ENCODE data around the gene TRIM72.

TRIM72 gene

DNA sequence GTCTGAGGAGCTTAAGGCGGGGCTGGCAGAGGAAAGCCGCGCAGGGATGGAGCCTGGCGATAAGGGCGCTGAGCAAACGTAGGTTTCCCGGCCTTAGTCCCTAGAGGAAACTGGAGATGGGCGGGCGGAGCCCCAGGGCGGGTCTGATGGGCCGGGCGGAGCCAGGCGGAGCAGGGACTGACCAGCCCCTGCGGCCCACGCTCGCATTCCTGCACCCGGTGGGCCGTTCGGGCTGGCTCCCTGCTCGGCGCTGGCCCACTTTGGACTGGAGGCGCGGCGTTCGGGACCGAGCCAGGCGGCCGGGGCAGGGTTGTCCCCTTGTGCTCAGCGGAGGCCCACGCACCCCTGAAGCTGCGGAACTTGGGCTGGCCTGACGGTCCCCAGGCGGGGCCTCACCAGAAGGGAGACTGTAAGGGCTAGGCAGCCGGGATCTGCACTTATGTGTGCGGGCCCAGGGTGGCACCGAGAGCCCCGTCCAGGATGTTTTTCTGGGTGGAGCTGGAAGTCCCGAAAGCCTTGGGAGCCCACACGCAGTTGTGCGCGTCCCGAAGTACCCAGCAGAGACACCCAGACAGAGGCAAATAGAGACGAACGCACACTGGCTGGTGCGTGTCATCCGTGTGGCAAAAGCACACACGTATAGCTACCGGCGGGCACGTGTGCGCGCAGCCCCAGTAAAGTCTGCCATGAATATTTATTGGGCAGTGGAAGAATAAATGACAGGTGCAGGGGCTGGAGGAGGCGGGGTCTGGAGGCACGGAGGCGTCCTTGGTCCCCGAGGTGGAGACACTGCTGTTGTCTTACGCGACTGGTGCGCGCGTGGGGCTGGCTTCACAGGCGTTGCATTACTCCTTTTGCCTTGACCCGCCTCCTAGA lies 1.6 kb downstream of the TRIM72 start:
- Histone ChIP-seq H3K4me1 (ENCODE audit: control insufficient read depth in 1 of 2, insufficient read depth in 2 of 2, low read length in 2 of 2) (peaks cover 29 to 38% of the 10 kb centered on the region in 2 donors), H3K9ac (ENCODE audit: low read depth in 1 of 2, low read length in 2 of 2) (peak overlapping the region in 1 of 2 donors; percentile 32), H3K27ac (ENCODE audit: low read depth, low read length) (no peak overlapping the region), H3K9me3 (ENCODE audit: control insufficient read depth in 1 of 2, low read length in 2 of 2) (no peaks in the 10 kb centered on the region), H3K4me3 (ENCODE audit: low read depth in 1 of 2, low read length in 2 of 2) (peak overlapping the region; percentile 58 to 60), H3K36me3 (ENCODE audit: control insufficient read depth in 1 of 2, insufficient read depth in 2 of 2, low read length in 2 of 2) (no peaks in the 10 kb centered on the region), H3K27me3 (ENCODE audit: control insufficient read depth in 1 of 2, insufficient read depth in 2 of 2, low read length in 2 of 2) (peaks cover 28 to 29% of the 10 kb centered on the region in 2 donors)

DNA sequence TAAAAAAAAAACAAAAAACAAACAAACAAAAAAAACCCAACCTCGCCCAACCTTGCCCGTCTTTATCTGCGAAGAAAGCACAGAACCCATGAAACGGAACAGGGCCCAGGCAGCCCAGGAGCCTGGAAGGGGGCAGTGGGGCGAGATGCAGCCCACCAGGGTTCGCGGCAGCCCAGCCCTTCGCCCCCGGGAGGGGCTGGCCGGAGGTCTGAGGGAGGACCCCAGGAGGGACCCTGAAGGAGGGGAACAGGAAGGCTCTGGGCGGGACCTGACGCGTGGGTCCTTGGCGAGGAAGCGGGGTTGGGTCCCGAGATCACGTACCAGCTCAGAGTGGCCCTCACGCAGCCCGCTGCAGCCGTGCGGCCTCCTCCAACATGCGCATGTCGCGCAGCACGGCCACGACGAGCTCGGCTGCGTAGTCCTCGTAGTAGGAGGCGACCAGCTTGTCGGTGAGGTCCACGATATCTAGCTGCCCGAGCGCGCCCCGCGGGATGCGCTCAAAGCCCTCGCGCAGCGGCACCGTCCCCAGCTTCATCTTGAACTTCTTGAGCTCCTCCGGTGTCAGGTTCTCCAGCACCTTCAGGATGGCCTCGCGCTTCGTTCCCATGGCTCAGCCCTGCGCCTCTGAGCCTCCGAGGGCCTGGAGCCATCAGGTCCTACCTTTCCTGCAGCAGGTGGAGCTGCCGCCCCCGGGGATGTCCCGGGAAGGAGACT lies 2.7 kb downstream of the TRIM72 start, which contains the start of gene PYDC1:
Gene PYDC1 (minus strand): TSS at position 714 of the 714 bp plus-strand sequence. CDS start 107 bp downstream, at position 607.
- H3K4me1 ChIP-seq (ENCODE audit: control insufficient read depth in 1 of 2, insufficient read depth in 2 of 2, low read length in 2 of 2), result peaks cover 28 to 37% of the 10 kb centered on the region in 2 donors
- H3K9ac ChIP-seq (ENCODE audit: low read depth in 1 of 2, low read length in 2 of 2), result peak within 1 kb of the TSS in 1 of 2 donors; percentile 32
- H3K9me3 ChIP-seq (ENCODE audit: control insufficient read depth in 1 of 2, low read length in 2 of 2), result no peaks in the 10 kb centered on the region
- H3K36me3 ChIP-seq (ENCODE audit: control insufficient read depth in 1 of 2, insufficient read depth in 2 of 2, low read length in 2 of 2), result no peaks in the 10 kb centered on the region
- H3K27me3 ChIP-seq (ENCODE audit: control insufficient read depth in 1 of 2, insufficient read depth in 2 of 2, low read length in 2 of 2), result peaks cover 28 to 29% of the 10 kb centered on the region in 2 donors
- peak within 1 kb of the TSS; percentile 58 to 60 for H3K4me3 ChIP-seq (ENCODE audit: low read depth in 1 of 2, low read length in 2 of 2)
- H3K27ac ChIP-seq (ENCODE audit: low read depth, low read length), result no peak within 1 kb of the TSS

DNA sequence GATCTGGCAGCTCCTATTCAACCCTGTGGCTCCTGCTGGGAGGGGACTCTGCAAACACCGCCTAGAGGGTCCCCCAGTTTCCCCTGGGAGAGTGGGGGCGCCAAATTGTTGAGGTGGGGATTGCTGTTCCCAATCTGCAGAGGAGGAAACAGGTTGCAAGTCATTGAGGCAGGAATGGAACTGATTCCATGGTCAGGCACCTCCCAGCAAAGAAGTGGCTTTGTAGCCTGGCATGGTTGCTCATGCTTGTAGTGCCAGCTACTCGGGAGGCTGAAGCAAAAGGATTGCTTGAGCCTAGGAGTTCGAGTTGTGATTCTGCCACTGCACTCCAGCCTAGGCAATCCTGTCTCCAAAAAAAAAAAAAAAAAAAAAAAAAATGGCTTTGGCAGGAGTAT lies 3.2 kb downstream of the TRIM72 start:
- H3K27me3 ChIP-seq (ENCODE audit: control insufficient read depth in 1 of 2, insufficient read depth in 2 of 2, low read length in 2 of 2), result peaks cover 28 to 29% of the 10 kb centered on the region in 2 donors
- H3K27ac ChIP-seq (ENCODE audit: low read depth, low read length), result no peak overlapping the region
- H3K4me3 ChIP-seq (ENCODE audit: low read depth in 1 of 2, low read length in 2 of 2), result peak overlapping the region in 1 of 2 donors; percentile 58
- no peak overlapping the region for H3K9ac ChIP-seq (ENCODE audit: low read depth in 1 of 2, low read length in 2 of 2)
- H3K36me3 ChIP-seq (ENCODE audit: control insufficient read depth in 1 of 2, insufficient read depth in 2 of 2, low read length in 2 of 2), result no peaks in the 10 kb centered on the region
- no peaks in the 10 kb centered on the region for H3K9me3 ChIP-seq (ENCODE audit: control insufficient read depth in 1 of 2, low read length in 2 of 2)
- peaks cover 23 to 31% of the 10 kb centered on the region in 2 donors for H3K4me1 ChIP-seq (ENCODE audit: control insufficient read depth in 1 of 2, insufficient read depth in 2 of 2, low read length in 2 of 2)

DNA sequence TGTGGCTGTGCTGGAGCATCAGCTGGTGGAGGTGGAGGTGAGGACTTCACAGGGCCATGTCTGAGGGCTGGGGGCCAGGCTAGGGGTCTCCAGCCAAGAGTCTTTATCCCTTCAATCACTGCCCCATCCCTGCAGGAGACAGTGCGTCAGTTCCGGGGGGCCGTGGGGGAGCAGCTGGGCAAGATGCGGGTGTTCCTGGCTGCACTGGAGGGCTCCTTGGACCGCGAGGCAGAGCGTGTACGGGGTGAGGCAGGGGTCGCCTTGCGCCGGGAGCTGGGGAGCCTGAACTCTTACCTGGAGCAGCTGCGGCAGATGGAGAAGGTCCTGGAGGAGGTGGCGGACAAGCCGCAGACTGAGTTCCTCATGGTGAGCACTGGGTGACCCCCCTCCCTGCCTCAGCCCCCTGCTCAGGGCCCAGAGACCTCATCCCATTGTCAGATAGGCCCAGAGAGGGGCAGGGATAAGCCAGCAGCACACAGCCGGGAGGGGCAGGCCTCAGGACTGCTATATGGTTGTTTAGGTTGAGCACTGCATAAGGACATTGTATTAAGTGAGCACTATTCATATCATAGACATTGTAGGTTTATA lies 5.3 kb downstream of the TRIM72 start:
- H3K36me3 ChIP-seq (ENCODE audit: control insufficient read depth in 1 of 2, insufficient read depth in 2 of 2, low read length in 2 of 2), result no peaks in the 10 kb centered on the region
- peaks cover 28 to 29% of the 10 kb centered on the region in 2 donors for H3K27me3 ChIP-seq (ENCODE audit: control insufficient read depth in 1 of 2, insufficient read depth in 2 of 2, low read length in 2 of 2)
- no peak overlapping the region for H3K27ac ChIP-seq (ENCODE audit: low read depth, low read length)
- H3K9ac ChIP-seq (ENCODE audit: low read depth in 1 of 2, low read length in 2 of 2), result no peak overlapping the region
- H3K9me3 ChIP-seq (ENCODE audit: control insufficient read depth in 1 of 2, low read length in 2 of 2), result no peaks in the 10 kb centered on the region
- no peak overlapping the region for H3K4me3 ChIP-seq (ENCODE audit: low read depth in 1 of 2, low read length in 2 of 2)
- H3K4me1 ChIP-seq (ENCODE audit: control insufficient read depth in 1 of 2, insufficient read depth in 2 of 2, low read length in 2 of 2), result peaks cover 13 to 25% of the 10 kb centered on the region in 2 donors

DNA sequence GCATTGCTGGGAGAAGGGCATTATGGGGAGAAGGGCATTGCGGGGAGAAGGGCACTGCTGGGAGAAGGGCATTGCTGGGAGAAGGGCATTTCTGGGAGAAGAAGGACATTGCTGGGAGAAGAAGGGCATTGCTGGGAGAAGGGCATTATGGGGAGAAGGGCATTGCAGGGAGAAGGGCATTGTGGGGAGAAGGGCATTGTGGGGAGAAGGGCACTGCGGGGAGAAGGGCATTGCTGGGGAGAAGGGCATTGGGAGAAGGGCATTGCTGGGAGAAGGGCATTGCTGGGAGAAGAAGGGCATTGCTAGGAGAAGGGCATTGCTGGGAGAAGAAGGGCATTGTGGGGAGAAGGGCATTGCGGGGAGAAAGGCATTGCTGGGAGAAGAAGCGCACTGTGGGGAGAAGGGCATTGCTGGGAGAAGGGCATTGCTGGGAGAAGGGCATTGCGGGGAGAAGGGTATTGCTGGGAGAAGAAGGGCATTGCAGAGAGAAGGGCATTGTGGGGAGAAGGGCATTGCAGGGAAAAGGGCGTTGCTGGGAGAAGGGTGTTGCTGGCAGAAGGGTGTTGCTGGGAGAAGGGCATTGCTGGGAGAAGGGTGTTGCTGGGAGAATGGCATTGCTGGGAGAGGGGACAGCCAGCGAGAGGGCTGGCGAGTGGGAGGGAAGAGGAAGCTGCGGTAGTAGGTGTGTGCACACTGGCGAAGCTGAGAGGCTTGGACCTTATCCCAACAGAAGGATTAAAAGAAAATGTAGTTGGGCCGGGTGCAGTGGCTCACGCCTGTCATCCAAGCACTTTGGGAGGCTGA lies 7.6 kb downstream of the TRIM72 start:
- H3K9ac ChIP-seq (ENCODE audit: low read depth in 1 of 2, low read length in 2 of 2), result no peak overlapping the region

DNA sequence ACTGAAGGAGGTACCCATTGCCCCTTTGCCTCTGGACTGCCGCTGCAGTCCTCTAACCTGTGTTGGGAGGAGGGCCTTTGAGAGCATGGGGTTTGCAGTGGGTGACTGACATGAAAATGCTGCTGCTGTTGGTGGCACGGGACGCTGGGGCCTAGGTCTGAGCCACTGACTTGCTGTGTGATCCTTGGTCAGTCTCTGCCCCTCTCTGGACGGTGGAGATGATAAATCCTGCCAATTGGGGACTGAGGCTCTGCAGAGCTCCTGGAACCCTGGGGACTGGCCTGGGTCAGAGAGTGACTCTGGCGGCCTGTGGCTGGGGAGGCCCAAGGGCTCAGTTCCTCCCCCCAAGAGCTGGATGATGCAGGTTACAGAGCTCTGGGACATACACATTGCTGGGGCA lies 9.1 kb downstream of the TRIM72 start:
- peaks cover under 1 to 5% of the 10 kb centered on the region in 2 donors for H3K27me3 ChIP-seq (ENCODE audit: control insufficient read depth in 1 of 2, insufficient read depth in 2 of 2, low read length in 2 of 2)
- H3K4me3 ChIP-seq (ENCODE audit: low read depth in 1 of 2, low read length in 2 of 2), result no peak overlapping the region
- no peaks in the 10 kb centered on the region for H3K4me1 ChIP-seq (ENCODE audit: control insufficient read depth in 1 of 2, insufficient read depth in 2 of 2, low read length in 2 of 2)
- H3K9me3 ChIP-seq (ENCODE audit: control insufficient read depth in 1 of 2, low read length in 2 of 2), result no peaks in the 10 kb centered on the region
- H3K9ac ChIP-seq (ENCODE audit: low read depth in 1 of 2, low read length in 2 of 2), result no peak overlapping the region
- no peak overlapping the region for H3K27ac ChIP-seq (ENCODE audit: low read depth, low read length)
- H3K36me3 ChIP-seq (ENCODE audit: control insufficient read depth in 1 of 2, insufficient read depth in 2 of 2, low read length in 2 of 2), result no peaks in the 10 kb centered on the region

More for the DNA sequence above, 7.6 kb downstream of the TRIM72 start:
- Histone ChIP-seq H3K4me1 (ENCODE audit: control insufficient read depth in 1 of 2, insufficient read depth in 2 of 2, low read length in 2 of 2) (peaks cover 1 to 6% of the 10 kb centered on the region in 2 donors), H3K27me3 (ENCODE audit: control insufficient read depth in 1 of 2, insufficient read depth in 2 of 2, low read length in 2 of 2) (peaks cover 14 to 16% of the 10 kb centered on the region in 2 donors), H3K27ac (ENCODE audit: low read depth, low read length) (no peak overlapping the region), H3K36me3 (ENCODE audit: control insufficient read depth in 1 of 2, insufficient read depth in 2 of 2, low read length in 2 of 2) (no peaks in the 10 kb centered on the region), H3K9me3 (ENCODE audit: control insufficient read depth in 1 of 2, low read length in 2 of 2) (no peaks in the 10 kb centered on the region), H3K4me3 (ENCODE audit: low read depth in 1 of 2, low read length in 2 of 2) (peak overlapping the region in 1 of 2 donors; percentile 16)

DNA sequence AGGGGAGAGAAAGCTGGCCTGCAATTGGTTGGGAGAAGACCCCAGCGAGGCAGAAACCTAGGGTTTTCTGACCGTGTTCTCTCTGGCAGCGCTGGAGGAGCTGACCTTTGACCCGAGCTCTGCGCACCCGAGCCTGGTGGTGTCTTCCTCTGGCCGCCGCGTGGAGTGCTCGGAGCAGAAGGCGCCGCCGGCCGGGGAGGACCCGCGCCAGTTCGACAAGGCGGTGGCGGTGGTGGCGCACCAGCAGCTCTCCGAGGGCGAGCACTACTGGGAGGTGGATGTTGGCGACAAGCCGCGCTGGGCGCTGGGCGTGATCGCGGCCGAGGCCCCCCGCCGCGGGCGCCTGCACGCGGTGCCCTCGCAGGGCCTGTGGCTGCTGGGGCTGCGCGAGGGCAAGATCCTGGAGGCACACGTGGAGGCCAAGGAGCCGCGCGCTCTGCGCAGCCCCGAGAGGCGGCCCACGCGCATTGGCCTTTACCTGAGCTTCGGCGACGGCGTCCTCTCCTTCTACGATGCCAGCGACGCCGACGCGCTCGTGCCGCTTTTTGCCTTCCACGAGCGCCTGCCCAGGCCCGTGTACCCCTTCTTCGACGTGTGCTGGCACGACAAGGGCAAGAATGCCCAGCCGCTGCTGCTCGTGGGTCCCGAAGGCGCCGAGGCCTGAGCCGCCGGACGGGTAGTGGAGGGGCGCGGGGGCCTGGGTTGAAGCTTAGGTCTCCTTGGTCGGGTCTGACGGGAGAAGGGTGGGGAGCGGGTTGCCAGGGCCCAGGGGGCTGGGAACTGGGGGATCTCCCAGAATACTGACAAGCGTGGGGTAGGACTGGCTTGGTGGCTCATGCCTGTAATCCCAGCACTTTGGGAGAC lies 10.4 kb downstream of the TRIM72 start:
- Histone ChIP-seq H3K9me3 (ENCODE audit: control insufficient read depth in 1 of 2, low read length in 2 of 2) (no peaks in the 10 kb centered on the region), H3K36me3 (ENCODE audit: control insufficient read depth in 1 of 2, insufficient read depth in 2 of 2, low read length in 2 of 2) (no peaks in the 10 kb centered on the region), H3K27ac (ENCODE audit: low read depth, low read length) (no peak overlapping the region), H3K4me3 (ENCODE audit: low read depth in 1 of 2, low read length in 2 of 2) (no peak overlapping the region), H3K4me1 (ENCODE audit: control insufficient read depth in 1 of 2, insufficient read depth in 2 of 2, low read length in 2 of 2) (no peaks in the 10 kb centered on the region), H3K27me3 (ENCODE audit: control insufficient read depth in 1 of 2, insufficient read depth in 2 of 2, low read length in 2 of 2) (no peaks in the 10 kb centered on the region), H3K9ac (ENCODE audit: low read depth in 1 of 2, low read length in 2 of 2) (no peak overlapping the region)

DNA sequence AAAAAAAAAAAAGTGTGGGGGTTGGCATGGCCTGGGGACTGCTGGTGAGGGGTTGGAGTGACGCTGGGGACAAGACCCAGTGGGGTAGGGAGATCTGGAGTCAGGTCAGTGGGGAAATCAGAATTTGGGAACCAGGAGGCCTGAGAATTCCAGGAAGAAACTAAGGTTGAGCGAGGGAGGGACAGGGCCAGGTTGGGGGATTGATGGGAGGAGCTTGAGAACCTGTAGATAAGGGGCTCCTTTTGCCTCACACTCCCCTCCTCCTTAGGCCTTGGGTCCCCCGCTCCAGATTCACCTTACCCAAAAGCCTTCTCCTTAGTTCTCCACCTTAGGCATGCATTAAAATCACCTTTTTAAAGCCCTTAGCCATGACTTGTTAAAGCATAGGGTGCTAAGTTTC lies 11.3 kb downstream of the TRIM72 start:
- Histone ChIP-seq H3K9me3 (ENCODE audit: control insufficient read depth in 1 of 2, low read length in 2 of 2) (no peaks in the 10 kb centered on the region), H3K27me3 (ENCODE audit: control insufficient read depth in 1 of 2, insufficient read depth in 2 of 2, low read length in 2 of 2) (no peaks in the 10 kb centered on the region), H3K9ac (ENCODE audit: low read depth in 1 of 2, low read length in 2 of 2) (no peak overlapping the region), H3K36me3 (ENCODE audit: control insufficient read depth in 1 of 2, insufficient read depth in 2 of 2, low read length in 2 of 2) (no peaks in the 10 kb centered on the region), H3K4me3 (ENCODE audit: low read depth in 1 of 2, low read length in 2 of 2) (no peak overlapping the region), H3K4me1 (ENCODE audit: control insufficient read depth in 1 of 2, insufficient read depth in 2 of 2, low read length in 2 of 2) (no peaks in the 10 kb centered on the region), H3K27ac (ENCODE audit: low read depth, low read length) (no peak overlapping the region)

DNA sequence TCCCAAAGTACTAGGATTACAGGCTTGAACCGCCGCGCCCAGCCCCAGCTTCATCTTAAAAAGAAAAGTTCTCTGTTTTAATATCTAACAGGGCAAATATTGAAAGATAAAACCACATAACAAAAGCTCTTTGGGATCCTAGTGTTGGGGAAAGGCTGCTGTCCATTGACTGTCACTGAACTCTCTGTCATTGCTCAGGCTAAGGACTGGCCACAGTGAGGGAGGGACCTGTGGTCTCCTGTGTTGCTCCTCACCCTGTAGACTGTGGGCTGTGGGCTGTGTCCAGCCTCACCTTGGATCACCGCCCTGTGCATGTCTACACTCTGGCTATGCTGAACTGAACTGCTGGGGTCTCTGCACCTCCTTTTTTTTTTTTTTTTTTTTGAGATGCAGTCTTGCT lies 14.3 kb downstream of the TRIM72 start:
- H3K4me1 ChIP-seq (ENCODE audit: control insufficient read depth in 1 of 2, insufficient read depth in 2 of 2, low read length in 2 of 2), result no peaks in the 10 kb centered on the region
- H3K9ac ChIP-seq (ENCODE audit: low read depth in 1 of 2, low read length in 2 of 2), result no peak overlapping the region
- H3K36me3 ChIP-seq (ENCODE audit: control insufficient read depth in 1 of 2, insufficient read depth in 2 of 2, low read length in 2 of 2), result no peaks in the 10 kb centered on the region
- H3K4me3 ChIP-seq (ENCODE audit: low read depth in 1 of 2, low read length in 2 of 2), result no peak overlapping the region
- H3K9me3 ChIP-seq (ENCODE audit: control insufficient read depth in 1 of 2, low read length in 2 of 2), result no peaks in the 10 kb centered on the region
- no peak overlapping the region for H3K27ac ChIP-seq (ENCODE audit: low read depth, low read length)
- no peaks in the 10 kb centered on the region for H3K27me3 ChIP-seq (ENCODE audit: control insufficient read depth in 1 of 2, insufficient read depth in 2 of 2, low read length in 2 of 2)
